H9 (cell line): ENCODE measurements around the gene CHD6. TPM values are rescaled to one million over a fixed set of nuclear protein-coding genes. Genes with fewer than 3 reads are reported as not detected.

Experiments
- DNase-seq: peaks from one replicate; pipeline ENCODE4 v3.0.0-alpha.2; 2017
- H2AFZ ChIP-seq: one replicate; pipeline ENCODE4 v1.6.1; 2013; ENCODE audit warnings: mild to moderate bottlenecking, low read length, control low read depth, moderate library complexity
- H2AK5ac ChIP-seq: 2 replicates; pipeline ENCODE4 v1.6.1; 2013; ENCODE audit warnings: low read length, control low read depth, mixed read lengths; ENCODE audit not compliant: insufficient read length
- H2BK120ac ChIP-seq: one replicate; pipeline ENCODE4 v1.6.1; 2013; ENCODE audit warnings: low read depth, mild to moderate bottlenecking, low read length, control low read depth, inconsistent platforms; ENCODE audit not compliant: poor library complexity, severe bottlenecking
- H2BK12ac ChIP-seq: 2 replicates; pipeline ENCODE4 v1.6.1; 2013; ENCODE audit warnings: low read length, control low read depth, mixed read lengths, low read depth; ENCODE audit not compliant: insufficient read length
- H2BK15ac ChIP-seq: 2 replicates; pipeline ENCODE4 v1.6.1; 2013; ENCODE audit warnings: low read depth, low read length, control low read depth
- H2BK20ac ChIP-seq: one replicate; pipeline ENCODE4 v1.6.1; 2013; ENCODE audit warnings: low read depth, mild to moderate bottlenecking, low read length, control low read depth, inconsistent platforms; ENCODE audit not compliant: poor library complexity, severe bottlenecking
- H2BK5ac ChIP-seq: 2 replicates; pipeline ENCODE4 v1.6.1; 2013; ENCODE audit warnings: low read length, control low read depth, mixed read lengths; ENCODE audit not compliant: insufficient read length
- H3K14ac ChIP-seq: 2 replicates; pipeline ENCODE4 v1.6.1; 2013; ENCODE audit warnings: low read length, control low read depth; ENCODE audit not compliant: insufficient read depth
- H3K18ac ChIP-seq: 2 replicates; pipeline ENCODE4 v1.6.1; 2013; ENCODE audit warnings: low read depth, mild to moderate bottlenecking, mixed read lengths, low read length, control low read depth; ENCODE audit not compliant: insufficient read length
- H3K23ac ChIP-seq: 2 replicates; pipeline ENCODE4 v1.6.1; 2013; ENCODE audit warnings: low read length, control low read depth, mixed read lengths, low read depth; ENCODE audit not compliant: insufficient read length
- H3K23me2 ChIP-seq: 2 replicates; pipeline ENCODE4 v1.6.1; 2013; ENCODE audit warnings: low read depth, mild to moderate bottlenecking, mixed read lengths, low read length, control low read depth; ENCODE audit not compliant: insufficient read length, poor library complexity, severe bottlenecking
- H3K27ac ChIP-seq: 2 replicates; pipeline ENCODE4 v1.5.1; 2013; ENCODE audit warnings: low read length, control low read depth, mixed read lengths, low read depth; ENCODE audit not compliant: insufficient read length
- H3K27me3 ChIP-seq: 2 replicates; pipeline ENCODE4 v1.6.1; 2013; ENCODE audit warnings: low read length, control low read depth, inconsistent platforms; ENCODE audit not compliant: insufficient read depth
- H3K4ac ChIP-seq: 2 replicates; pipeline ENCODE4 v1.6.1; 2013; ENCODE audit warnings: low read depth, mild to moderate bottlenecking, control low read depth, inconsistent platforms, low read length, moderate library complexity
- H3K4me1 ChIP-seq: 2 replicates; pipeline ENCODE4 v1.6.1; 2013; ENCODE audit warnings: low read length, control low read depth, inconsistent platforms; ENCODE audit not compliant: insufficient read depth
- H3K4me2 ChIP-seq: 2 replicates; pipeline ENCODE4 v1.6.1; 2013; ENCODE audit warnings: low read length, control low read depth, mixed read lengths; ENCODE audit not compliant: insufficient read length, insufficient read depth
- H3K56ac ChIP-seq: 2 replicates; pipeline ENCODE4 v1.6.1; 2013; ENCODE audit warnings: low read depth, mild to moderate bottlenecking, mixed read lengths, low read length, control low read depth; ENCODE audit not compliant: insufficient read length
- H3K79me1 ChIP-seq: 2 replicates; pipeline ENCODE4 v1.6.1; 2013; ENCODE audit warnings: low read depth, mild to moderate bottlenecking, moderate library complexity, low read length, control low read depth, inconsistent platforms; ENCODE audit not compliant: insufficient read depth, poor library complexity, severe bottlenecking
- H3K79me2 ChIP-seq: 2 replicates; pipeline ENCODE4 v1.6.1; 2013; ENCODE audit warnings: low read length, control low read depth, inconsistent platforms; ENCODE audit not compliant: insufficient read depth
- H3K9ac ChIP-seq: 2 replicates; pipeline ENCODE4 v1.6.1; 2013; ENCODE audit warnings: low read length, control low read depth, mixed read lengths; ENCODE audit not compliant: insufficient read length; ENCODE audit errors: extremely low read depth
- H3K9me3 ChIP-seq: one replicate; pipeline ENCODE4 v1.6.1; 2013; ENCODE audit warnings: low read depth, low read length, inconsistent platforms; ENCODE audit not compliant: control insufficient read depth
- H3T11ph ChIP-seq: one replicate; pipeline ENCODE4 v1.6.1; 2013; ENCODE audit warnings: mild to moderate bottlenecking, low read length, control low read depth, inconsistent platforms
- H4K20me1 ChIP-seq: one replicate; pipeline ENCODE4 v1.6.1; 2013; ENCODE audit not compliant: control insufficient read depth, insufficient read length, insufficient read depth
- H4K5ac ChIP-seq: 2 replicates; pipeline ENCODE4 v1.6.1; 2013; ENCODE audit warnings: low read depth, mild to moderate bottlenecking, mixed read lengths, low read length, control low read depth; ENCODE audit not compliant: insufficient read length
- H4K8ac ChIP-seq: replicated peaks from 2 replicates; pipeline ENCODE4 v1.6.1; 2013; ENCODE audit warnings: low read length, control low read depth, mixed read lengths, low read depth; ENCODE audit not compliant: insufficient read length
- H4K91ac ChIP-seq: 2 replicates; pipeline ENCODE4 v1.6.1; 2013; ENCODE audit warnings: low read depth, mild to moderate bottlenecking, moderate library complexity, mixed read lengths, low read length, control low read depth; ENCODE audit not compliant: insufficient read length
- H3K27ac Mint-ChIP-seq, 3 experiments: 2 replicates in 2 of 3; 3 replicates in 1 of 3; pipeline ENCODE4 v1.8.0; 2020 to 2021; ENCODE audit warnings: mixed read lengths in 3 of 3, mild to moderate bottlenecking in 1 of 3, moderate library complexity in 1 of 3
- H3K27me3 Mint-ChIP-seq: 2 replicates; pipeline ENCODE4 v1.8.0; 2021; ENCODE audit warnings: low read depth, mild to moderate bottlenecking, moderate library complexity, mixed read lengths
- H3K36me3 Mint-ChIP-seq, 3 experiments: 2 replicates in 2 of 3; 3 replicates in 1 of 3; pipeline ENCODE4 v1.8.0; 2020 to 2021; ENCODE audit warnings: low read depth in 3 of 3, mixed read lengths in 3 of 3; ENCODE audit not compliant: insufficient read depth in 1 of 3
- H3K4me1 Mint-ChIP-seq, 2 experiments: 2 replicates each; pipeline ENCODE4 v1.8.0; 2020; ENCODE audit warnings: mixed read lengths in 2 of 2
- H3K4me3 Mint-ChIP-seq, 2 experiments: 2 replicates in 1 of 2; 3 replicates in 1 of 2; pipeline ENCODE4 v1.8.0; 2020 to 2021; ENCODE audit warnings: mild to moderate bottlenecking in 2 of 2, mixed read lengths in 2 of 2, moderate library complexity in 1 of 2
- H3K9me3 Mint-ChIP-seq, 2 experiments: 2 replicates in 1 of 2; 3 replicates in 1 of 2; pipeline ENCODE4 v1.8.0; 2020; ENCODE audit warnings: mild to moderate bottlenecking in 2 of 2, mixed read lengths in 2 of 2, moderate library complexity in 1 of 2
- WGBS: extraction: QIAGEN DNeasy Blood & Tissue Kit; methylation state at CpG from one replicate; pipeline ENCODE4 v1.1.7; 2013; ENCODE audit warnings: missing lambda C conversion rate, low lambda C conversion rate, mixed read lengths; ENCODE audit not compliant: insufficient read length; ENCODE audit errors: extremely low coverage; 5-methylcytosine and 5-hydroxymethylcytosine counted together
- total RNA-seq: library from RNA; stranded (reverse); gene quantifications from 2 replicates; pipeline ENCODE4 v1.2.1, GENCODE V29; 2021
- TF ChIP-seq, protein P1 (sequence below): fragments of 200-600 bp; sonication (generic); conservative IDR thresholded peaks from 3 replicates; pipeline ENCODE4 v1.8.0; 2021; ENCODE audit warnings: antibody characterized with exemption, mild to moderate bottlenecking

Gene CHD6
- total RNA-seq, 1 experiment from 2014 or later: 51.5 TPM

DNA sequence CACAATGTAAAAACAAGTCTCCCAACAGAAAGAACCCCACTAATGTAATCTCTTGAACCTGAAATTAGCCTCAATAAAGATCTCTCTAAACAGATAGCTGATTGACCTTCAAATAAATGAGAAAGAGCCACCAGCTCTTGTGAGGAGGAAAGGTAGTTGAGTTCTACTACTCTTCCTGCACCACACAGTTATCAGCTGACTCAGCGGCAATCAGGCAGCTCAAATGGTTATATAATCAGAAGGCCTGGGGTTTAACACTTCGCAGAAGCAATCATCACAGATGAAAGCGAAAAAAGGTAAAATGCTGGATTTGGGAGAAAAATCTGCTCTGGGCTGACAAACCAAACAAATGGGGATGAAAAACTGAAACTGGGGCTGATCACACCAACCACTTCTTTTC is 91.8 kb downstream of the CHD6 start:
- TF ChIP-seq, protein P1, sequence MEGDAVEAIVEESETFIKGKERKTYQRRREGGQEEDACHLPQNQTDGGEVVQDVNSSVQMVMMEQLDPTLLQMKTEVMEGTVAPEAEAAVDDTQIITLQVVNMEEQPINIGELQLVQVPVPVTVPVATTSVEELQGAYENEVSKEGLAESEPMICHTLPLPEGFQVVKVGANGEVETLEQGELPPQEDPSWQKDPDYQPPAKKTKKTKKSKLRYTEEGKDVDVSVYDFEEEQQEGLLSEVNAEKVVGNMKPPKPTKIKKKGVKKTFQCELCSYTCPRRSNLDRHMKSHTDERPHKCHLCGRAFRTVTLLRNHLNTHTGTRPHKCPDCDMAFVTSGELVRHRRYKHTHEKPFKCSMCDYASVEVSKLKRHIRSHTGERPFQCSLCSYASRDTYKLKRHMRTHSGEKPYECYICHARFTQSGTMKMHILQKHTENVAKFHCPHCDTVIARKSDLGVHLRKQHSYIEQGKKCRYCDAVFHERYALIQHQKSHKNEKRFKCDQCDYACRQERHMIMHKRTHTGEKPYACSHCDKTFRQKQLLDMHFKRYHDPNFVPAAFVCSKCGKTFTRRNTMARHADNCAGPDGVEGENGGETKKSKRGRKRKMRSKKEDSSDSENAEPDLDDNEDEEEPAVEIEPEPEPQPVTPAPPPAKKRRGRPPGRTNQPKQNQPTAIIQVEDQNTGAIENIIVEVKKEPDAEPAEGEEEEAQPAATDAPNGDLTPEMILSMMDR: no peak
- no peak overlapping the region for H3K18ac ChIP-seq
- no peak overlapping the region for H3K4ac ChIP-seq
- Mint-ChIP-seq H3K36me3 (peaks cover 0 to 12% (median 5%) of the 10 kb centered on the region in 3 experiments; a peak in 5 of 7 replicates), H3K4me1 (peaks cover 0 to 8% of the 10 kb centered on the region in 2 experiments; a peak in 1 of 4 replicates), H3K27ac (peak overlapping the region in 1 of 3 experiments; percentile 28; a peak in 2 of 7 replicates), H3K27me3 (no peaks in the 10 kb centered on the region), H3K9me3 (no peaks in the 10 kb centered on the region), H3K4me3 (no peak overlapping the region)
- no peak overlapping the region for H3K23ac ChIP-seq
- H3K79me2 ChIP-seq: peaks cover 2% of the 10 kb centered on the region; the same call in 1 of the 2 replicates
- H3K9me3 ChIP-seq: no peaks in the 10 kb centered on the region
- H3K27me3 ChIP-seq: no peaks in the 10 kb centered on the region
- H2BK15ac ChIP-seq: no peak overlapping the region
- no peak overlapping the region for H3T11ph ChIP-seq
- no peak overlapping the region for H2AK5ac ChIP-seq
- H3K9ac ChIP-seq: no peak overlapping the region
- H3K56ac ChIP-seq: no peak overlapping the region
- no peak overlapping the region for H4K8ac ChIP-seq
- WGBS: no CpG with 5 or more reads among the region's 3 CpGs
- H3K79me1 ChIP-seq: peaks cover 4% of the 10 kb centered on the region
- H2BK120ac ChIP-seq: no peak overlapping the region
- no peak overlapping the region for H3K4me2 ChIP-seq
- H2AFZ ChIP-seq: no peak overlapping the region
- H4K91ac ChIP-seq: no peak overlapping the region
- H3K14ac ChIP-seq: no peak overlapping the region
- no peaks in the 10 kb centered on the region for H4K20me1 ChIP-seq
- no peaks in the 10 kb centered on the region for H3K4me1 ChIP-seq
- H4K5ac ChIP-seq: no peak overlapping the region
- no peak overlapping the region for H2BK5ac ChIP-seq
- no peak overlapping the region for H2BK12ac ChIP-seq
- DNase-seq: no peak
- no peak overlapping the region for H3K27ac ChIP-seq
- H3K23me2 ChIP-seq: no peaks in the 10 kb centered on the region
- H2BK20ac ChIP-seq: no peak overlapping the region
